B cell (primary cell): ENCODE measurements around the gene COL17A1. TPM values are rescaled to one million over a fixed set of nuclear protein-coding genes. Genes with fewer than 3 reads are reported as not detected.

Experiments
- ATAC-seq: fragments of 200-7000 bp; cut with Tn5 transposase; one replicate; pipeline ENCODE4 v1.10.0; 2021; ENCODE audit warnings: low read depth, mild to moderate bottlenecking, moderate number of reproducible peaks, moderate library complexity
- CTCF ChIA-PET: fragments of 350-600 bp; sonication (Branson Sonifier 250); formaldehyde crosslinking; loops from one replicate; lab custom pipeline; 2021; ENCODE audit warnings: antibody characterized with exemption, inconsistent platforms; lab: Charles Lee
- POLR2A ChIA-PET: fragments of 350-600 bp; sonication (Branson Sonifier 250); formaldehyde crosslinking; loops from one replicate; lab custom pipeline; 2021; ENCODE audit warnings: antibody characterized with exemption; lab: Charles Lee
- DNase-seq: peaks from one replicate; pipeline ENCODE4 v3.0.0; 2013
- H2AFZ ChIP-seq: 2 replicates; pipeline ENCODE4 v1.6.1; 2012; ENCODE audit warnings: mild to moderate bottlenecking, low read depth, low read length; ENCODE audit not compliant: insufficient read depth, poor library complexity, severe bottlenecking
- H3K27ac ChIP-seq, 2 donors: 1 replicate in 1 of 2; 2 replicates in 1 of 2; pipeline ENCODE4 v1.5.1; 2012 to 2013; ENCODE audit warnings: low read length in 2 of 2, mild to moderate bottlenecking in 2 of 2, moderate library complexity in 1 of 2
- H3K27me3 ChIP-seq, 4 experiments: fragments of 200-600 bp in 1 of 4; sonication (generic) in 1 of 4; replicated peaks in 1 of 4; 1 replicate in 2 of 4; 2 replicates in 2 of 4; pipeline versions ENCODE4 v1.6.1 to v1.7.0; 2013 to 2016; ENCODE audit warnings: low read length in 3 of 4, mild to moderate bottlenecking in 2 of 4, mixed read lengths in 1 of 4, moderate library complexity in 1 of 4; ENCODE audit not compliant: insufficient read depth in 4 of 4, control insufficient read depth in 3 of 4; ENCODE audit errors: control extremely low read depth in 1 of 4
- H3K36me3 ChIP-seq, 2 experiments: replicated peaks in 1 of 2; 1 replicate in 1 of 2; 2 replicates in 1 of 2; pipeline versions ENCODE4 v1.6.1 to v1.7.1; 2013; ENCODE audit warnings: low read length in 1 of 2; ENCODE audit not compliant: insufficient read depth in 2 of 2, control insufficient read depth in 1 of 2; ENCODE audit errors: control extremely low read depth in 1 of 2, extremely low read depth in 1 of 2
- H3K4me1 ChIP-seq, 2 donors: fragments of 200-600 bp in 1 of 2; sonication (generic) in 1 of 2; 1 replicate in 1 of 2; 2 replicates in 1 of 2; pipeline versions ENCODE4 v1.5.1 to v1.6.1; 2013 to 2017; ENCODE audit warnings: low read length in 2 of 2; ENCODE audit not compliant: control insufficient read depth in 2 of 2, insufficient read depth in 2 of 2
- H3K4me2 ChIP-seq: replicated peaks from 2 replicates; pipeline ENCODE3; 2012; ENCODE audit warnings: mild to moderate bottlenecking, low read depth, low read length; ENCODE audit not compliant: poor library complexity, severe bottlenecking
- H3K4me3 ChIP-seq, 5 experiments: fragments of 200-600 bp in 1 of 5; sonication (generic) in 1 of 5; 1 replicate in 3 of 5; 2 replicates in 2 of 5; pipeline versions ENCODE4 v1.5.1 to v1.7.0; 2011 to 2016; ENCODE audit warnings: low read length in 4 of 5, mild to moderate bottlenecking in 4 of 5, low read depth in 2 of 5, control low read depth in 1 of 5, moderate library complexity in 1 of 5; ENCODE audit not compliant: insufficient read depth in 1 of 5; ENCODE audit errors: control extremely low read depth in 1 of 5, extremely low read depth in 1 of 5
- H3K79me2 ChIP-seq: fragments of 200-600 bp; sonication (generic); one replicate; pipeline ENCODE4 v1.6.0; 2016; ENCODE audit warnings: low read length; ENCODE audit not compliant: control insufficient read depth, insufficient read depth
- H3K9ac ChIP-seq: fragments of 200-600 bp; sonication (generic); 2 replicates; pipeline ENCODE4 v1.6.1; 2017; ENCODE audit warnings: mild to moderate bottlenecking, low read length, moderate library complexity
- H3K9me3 ChIP-seq, 3 donors: one replicate each; pipeline versions ENCODE4 v1.6.1 to v1.7.1; 2013; ENCODE audit warnings: low read length in 2 of 3; ENCODE audit not compliant: control insufficient read depth in 2 of 3, insufficient read depth in 1 of 3; ENCODE audit errors: control extremely low read depth in 1 of 3
- H4K20me1 ChIP-seq: 2 replicates; pipeline ENCODE4 v1.6.0; 2012; ENCODE audit warnings: mild to moderate bottlenecking, low read length; ENCODE audit not compliant: insufficient read depth, control insufficient read depth, poor library complexity, severe bottlenecking
- H3K27ac Mint-ChIP-seq: one replicate; pipeline ENCODE4 v1.8.0; 2021; ENCODE audit warnings: mixed read lengths
- H3K27me3 Mint-ChIP-seq: one replicate; pipeline ENCODE4 v1.8.0; 2021; ENCODE audit warnings: mixed read lengths
- H3K4me1 Mint-ChIP-seq: one replicate; pipeline ENCODE4 v1.8.0; 2021; ENCODE audit warnings: mixed read lengths
- H3K4me3 Mint-ChIP-seq: one replicate; pipeline ENCODE4 v1.8.0; 2021; ENCODE audit warnings: mixed read lengths
- H3K9me3 Mint-ChIP-seq: one replicate; pipeline ENCODE4 v1.8.0; 2022; ENCODE audit warnings: mixed read lengths; ENCODE audit not compliant: insufficient read depth
- EZH2 ChIP-seq: IDR thresholded peaks from 2 replicates; pipeline ENCODE4 v1.6.1; 2012; ENCODE audit warnings: borderline replicate concordance, low read depth, mild to moderate bottlenecking, moderate library complexity, low read length; ENCODE audit not compliant: insufficient read depth, poor library complexity, severe bottlenecking
- WGBS: methylation state at CpG from one replicate; pipeline ENCODE4 v1.1.5; 2013; ENCODE audit warnings: missing lambda C conversion rate; ENCODE audit not compliant: insufficient coverage; 5-methylcytosine and 5-hydroxymethylcytosine counted together
- intact Hi-C: fragments of 100-400 bp; cut with micrococcal nuclease; formaldehyde crosslinking; loops from one replicate; pipeline ENCODE4 v1.10.0; 2022
- polyA plus RNA-seq: library from polyadenylated mRNA; depleted of rRNA; stranded (reverse); fragments of >200 nt; gene quantifications from 2 replicates; pipeline ENCODE4 v1.2.3, GENCODE V29; 2012
- total RNA-seq, 2 donors: library from RNA; stranded (reverse); fragments of 120-200 nt in 1 of 2; gene quantifications; 1 replicate in 1 of 2; 2 replicates in 1 of 2; pipeline versions ENCODE4 v1.2.3 to v1.2.4, GENCODE V29; 2013 to 2022
- TF ChIP-seq, protein P1 (sequence below): fragments of 200-600 bp; IDR thresholded peaks from one replicate; pipeline ENCODE4 v1.8.0; 2022; ENCODE audit warnings: antibody characterized with exemption, mild to moderate bottlenecking

Gene COL17A1
- total and polyA plus RNA-seq, 2 donors (not counting 1 experiment from before 2014, with no cell fraction given): not detected

GRCh38 chr10:104018471-104018870 is 67.2 kb downstream of the COL17A1 start:
- Histone ChIP-seq H3K9me3 (no peaks in the 10 kb centered on the region), H4K20me1 (no peaks in the 10 kb centered on the region), H3K4me3 (no peak overlapping the region), H3K27ac (no peak overlapping the region), H3K27me3 (no peaks in the 10 kb centered on the region), H3K4me2 (no peak overlapping the region), H3K79me2 (no peaks in the 10 kb centered on the region), H3K9ac (no peak overlapping the region), H2AFZ (no peak overlapping the region), H3K36me3 (peaks cover 13 to 54% of the 10 kb centered on the region in 2 experiments), H3K4me1 (no peaks in the 10 kb centered on the region)
- ChIA-PET POLR2A (no interaction called here), CTCF (interaction anchor here (0.8 kb wide), 1 partner anchor 11 kb away, joined by 3 read pairs; no protein-coding TSS in a partner anchor)
- Mint-ChIP-seq H3K4me1 (no peaks in the 10 kb centered on the region), H3K27ac (no peak overlapping the region), H3K27me3 (no peaks in the 10 kb centered on the region), H3K4me3 (no peak overlapping the region), H3K9me3 (no peaks in the 10 kb centered on the region)
- intact Hi-C loops: no loop called here
- TF ChIP-seq EZH2: no peak
- TF ChIP-seq, protein P1, sequence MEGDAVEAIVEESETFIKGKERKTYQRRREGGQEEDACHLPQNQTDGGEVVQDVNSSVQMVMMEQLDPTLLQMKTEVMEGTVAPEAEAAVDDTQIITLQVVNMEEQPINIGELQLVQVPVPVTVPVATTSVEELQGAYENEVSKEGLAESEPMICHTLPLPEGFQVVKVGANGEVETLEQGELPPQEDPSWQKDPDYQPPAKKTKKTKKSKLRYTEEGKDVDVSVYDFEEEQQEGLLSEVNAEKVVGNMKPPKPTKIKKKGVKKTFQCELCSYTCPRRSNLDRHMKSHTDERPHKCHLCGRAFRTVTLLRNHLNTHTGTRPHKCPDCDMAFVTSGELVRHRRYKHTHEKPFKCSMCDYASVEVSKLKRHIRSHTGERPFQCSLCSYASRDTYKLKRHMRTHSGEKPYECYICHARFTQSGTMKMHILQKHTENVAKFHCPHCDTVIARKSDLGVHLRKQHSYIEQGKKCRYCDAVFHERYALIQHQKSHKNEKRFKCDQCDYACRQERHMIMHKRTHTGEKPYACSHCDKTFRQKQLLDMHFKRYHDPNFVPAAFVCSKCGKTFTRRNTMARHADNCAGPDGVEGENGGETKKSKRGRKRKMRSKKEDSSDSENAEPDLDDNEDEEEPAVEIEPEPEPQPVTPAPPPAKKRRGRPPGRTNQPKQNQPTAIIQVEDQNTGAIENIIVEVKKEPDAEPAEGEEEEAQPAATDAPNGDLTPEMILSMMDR: no peak
- WGBS: 100% methylated on average over 2 of the region's 6 CpGs
- ATAC-seq: no peak
- no peak for DNase-seq

- Histone ChIP-seq H3K79me2 (no peaks in the 10 kb centered on the region), H4K20me1 (no peaks in the 10 kb centered on the region), H3K27me3 (no peaks in the 10 kb centered on the region), H3K4me1 (no peaks in the 10 kb centered on the region), H3K9ac (no peak overlapping the region), H3K4me3 (no peak overlapping the region), H3K4me2 (no peak overlapping the region), H3K27ac (no peak overlapping the region), H2AFZ (no peak overlapping the region), H3K9me3 (no peaks in the 10 kb centered on the region), H3K36me3 (peaks cover 11 to 43% of the 10 kb centered on the region in 2 experiments)
- ATAC-seq (no peak), DNase-seq (no peak)
- POLR2A ChIA-PET: no interaction called here
- Mint-ChIP-seq H3K27ac (no peak overlapping the region), H3K4me3 (no peak overlapping the region), H3K4me1 (no peaks in the 10 kb centered on the region), H3K9me3 (no peaks in the 10 kb centered on the region), H3K27me3 (no peaks in the 10 kb centered on the region)
- TF ChIP-seq, protein P1: no peak
- intact Hi-C loops: no loop called here
- no CpG with 5 or more reads among the region's 1 CpG for WGBS
- CTCF ChIA-PET: no interaction called here
Observed at GRCh38 chr10:104016661-104017060, 69.0 kb downstream of the COL17A1 start.
